LNCAP (cell line): ENCODE results near the gene KCNK17.

ENCODE experiments used
- TF ChIP-seq, protein P1 (sequence below): fragments of 450-650 bp; IDR thresholded peaks from 2 replicates; pipeline ENCODE4 v1.5.1; 2017; ENCODE audit warnings: mild to moderate bottlenecking

Gene KCNK17

DNA sequence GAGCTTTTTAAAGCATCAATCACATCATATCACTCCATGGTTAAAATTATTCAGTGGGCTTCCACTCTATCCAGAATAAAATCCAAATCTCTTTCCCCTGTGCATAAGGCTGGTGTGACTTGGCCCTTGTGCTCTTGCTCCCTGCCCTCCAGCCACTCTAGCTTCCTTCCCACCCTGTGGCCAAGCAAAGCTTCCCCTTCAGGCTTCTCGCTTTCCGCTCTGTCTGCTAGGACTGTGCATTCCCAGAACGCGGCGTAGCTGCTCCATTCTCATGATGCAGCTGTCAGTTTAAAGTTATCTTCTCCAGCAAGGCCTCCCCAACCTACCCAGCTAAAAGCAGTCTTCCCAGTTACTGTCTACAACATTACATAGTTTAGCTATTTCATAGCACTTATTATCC lies 27.7 kb upstream of the KCNK17 start:
- TF ChIP-seq, protein P1, sequence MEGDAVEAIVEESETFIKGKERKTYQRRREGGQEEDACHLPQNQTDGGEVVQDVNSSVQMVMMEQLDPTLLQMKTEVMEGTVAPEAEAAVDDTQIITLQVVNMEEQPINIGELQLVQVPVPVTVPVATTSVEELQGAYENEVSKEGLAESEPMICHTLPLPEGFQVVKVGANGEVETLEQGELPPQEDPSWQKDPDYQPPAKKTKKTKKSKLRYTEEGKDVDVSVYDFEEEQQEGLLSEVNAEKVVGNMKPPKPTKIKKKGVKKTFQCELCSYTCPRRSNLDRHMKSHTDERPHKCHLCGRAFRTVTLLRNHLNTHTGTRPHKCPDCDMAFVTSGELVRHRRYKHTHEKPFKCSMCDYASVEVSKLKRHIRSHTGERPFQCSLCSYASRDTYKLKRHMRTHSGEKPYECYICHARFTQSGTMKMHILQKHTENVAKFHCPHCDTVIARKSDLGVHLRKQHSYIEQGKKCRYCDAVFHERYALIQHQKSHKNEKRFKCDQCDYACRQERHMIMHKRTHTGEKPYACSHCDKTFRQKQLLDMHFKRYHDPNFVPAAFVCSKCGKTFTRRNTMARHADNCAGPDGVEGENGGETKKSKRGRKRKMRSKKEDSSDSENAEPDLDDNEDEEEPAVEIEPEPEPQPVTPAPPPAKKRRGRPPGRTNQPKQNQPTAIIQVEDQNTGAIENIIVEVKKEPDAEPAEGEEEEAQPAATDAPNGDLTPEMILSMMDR, result no peak

DNA sequence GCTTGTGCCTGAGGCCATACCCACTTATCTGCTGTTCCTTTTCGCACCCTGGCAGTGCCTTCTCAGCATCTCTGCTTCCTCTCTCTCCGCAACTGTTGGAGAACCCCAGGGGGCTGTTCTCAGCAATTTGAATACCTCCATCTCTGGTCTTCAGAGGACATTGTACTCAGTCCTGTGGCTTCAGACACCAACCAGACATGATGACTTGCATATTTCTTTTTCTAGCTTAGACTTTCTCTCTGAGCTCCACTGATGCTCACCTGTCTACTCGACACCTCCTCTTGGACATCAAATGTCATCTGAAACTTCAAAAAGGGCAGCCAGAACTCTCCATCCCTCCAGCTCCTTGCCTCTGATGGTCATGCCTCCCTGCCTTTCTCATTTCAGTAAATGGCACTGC lies 27.1 kb upstream of the KCNK17 start:
- TF ChIP-seq, protein P1, result no peak

DNA sequence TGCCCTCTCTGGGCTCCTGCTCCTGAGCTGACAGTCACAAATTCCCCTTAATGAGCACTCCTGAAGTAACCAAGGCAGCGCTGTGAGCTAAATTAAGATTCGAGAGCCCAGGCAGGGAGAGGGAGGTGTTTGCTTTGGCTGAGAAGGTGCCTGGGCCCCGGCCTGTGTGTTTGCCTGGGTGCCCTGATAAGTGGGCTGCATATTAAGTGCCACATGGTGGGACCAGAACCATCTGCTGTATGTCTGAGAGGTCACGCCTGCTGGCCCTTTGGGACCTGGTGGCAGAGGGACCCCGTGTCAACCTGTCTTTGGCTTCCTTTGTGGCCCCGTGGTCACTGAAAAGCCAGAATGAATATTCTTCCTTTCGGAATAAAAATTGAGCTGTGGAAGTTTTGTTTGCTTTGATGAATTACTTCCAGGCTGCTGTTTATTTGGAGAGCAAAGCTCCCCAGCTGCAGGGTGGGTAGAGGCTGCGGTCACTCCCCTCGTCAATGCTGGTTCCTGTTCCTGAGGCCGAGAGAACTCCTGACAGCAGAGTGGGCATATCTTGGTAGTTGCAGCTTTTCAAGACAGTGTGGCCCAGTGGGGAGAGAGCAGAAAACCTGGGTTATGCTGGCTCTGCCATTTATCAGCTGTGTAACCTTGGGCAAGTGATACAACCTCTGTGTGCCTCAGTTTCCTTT lies 25.8 kb upstream of the KCNK17 start:
- TF ChIP-seq, protein P1, result no peak

DNA sequence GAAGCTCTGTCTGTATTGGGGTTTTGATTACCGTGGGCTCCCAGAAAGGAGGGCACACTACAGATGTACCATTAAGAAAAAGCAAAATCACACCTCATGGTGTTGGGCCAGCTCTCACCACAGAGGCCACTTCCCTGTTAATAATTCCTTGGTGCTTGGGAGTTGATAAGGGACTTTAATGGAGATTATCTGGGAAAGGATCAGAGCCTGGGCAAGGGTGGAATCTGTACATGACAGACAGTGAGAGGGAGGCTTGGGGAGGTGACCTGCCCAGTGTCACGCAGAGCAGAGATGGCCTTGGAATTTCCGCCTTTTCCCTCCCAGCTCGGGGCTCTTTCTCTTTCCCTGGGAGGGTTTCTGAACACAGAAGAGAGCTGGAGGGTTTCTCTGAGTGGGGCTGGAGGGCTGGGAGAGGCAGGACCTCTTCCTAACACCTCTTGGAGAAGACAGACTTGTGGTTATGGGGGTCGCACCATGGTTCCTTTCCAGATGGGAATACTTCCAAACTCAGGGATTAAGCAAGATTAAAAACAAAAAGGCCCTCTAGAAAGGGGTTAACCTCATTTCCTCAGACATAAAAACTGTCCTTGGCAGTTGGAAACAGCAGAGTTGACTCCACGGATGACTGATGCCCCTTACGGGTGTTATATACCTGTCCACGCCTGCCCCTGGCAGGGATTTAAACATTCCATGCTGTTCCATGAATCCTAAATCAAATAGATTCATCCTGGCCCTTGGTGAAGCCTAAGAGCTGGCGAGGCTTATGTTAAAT lies 25.1 kb upstream of the KCNK17 start:
- TF ChIP-seq, protein P1, result no peak

DNA sequence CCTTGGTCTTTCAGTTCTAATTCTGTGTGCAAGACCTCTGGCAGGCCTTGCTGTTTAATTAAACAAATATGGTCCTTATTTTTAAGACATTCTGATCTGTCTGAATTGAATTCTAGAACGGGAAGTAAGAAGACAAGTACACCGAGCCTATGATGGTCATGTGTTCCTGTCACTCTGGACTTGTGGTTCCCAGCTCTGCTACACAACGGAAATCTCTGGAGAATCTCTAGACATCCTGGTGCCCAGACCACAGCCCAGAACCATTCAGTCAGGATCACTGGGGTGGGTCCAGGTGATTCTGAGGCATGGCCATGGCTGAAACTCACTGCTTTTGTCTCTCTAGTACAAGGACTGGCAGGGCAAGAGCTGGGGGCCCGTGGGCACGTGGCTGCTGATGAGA lies 24.2 kb upstream of the KCNK17 start:
- TF ChIP-seq, protein P1, result no peak

DNA sequence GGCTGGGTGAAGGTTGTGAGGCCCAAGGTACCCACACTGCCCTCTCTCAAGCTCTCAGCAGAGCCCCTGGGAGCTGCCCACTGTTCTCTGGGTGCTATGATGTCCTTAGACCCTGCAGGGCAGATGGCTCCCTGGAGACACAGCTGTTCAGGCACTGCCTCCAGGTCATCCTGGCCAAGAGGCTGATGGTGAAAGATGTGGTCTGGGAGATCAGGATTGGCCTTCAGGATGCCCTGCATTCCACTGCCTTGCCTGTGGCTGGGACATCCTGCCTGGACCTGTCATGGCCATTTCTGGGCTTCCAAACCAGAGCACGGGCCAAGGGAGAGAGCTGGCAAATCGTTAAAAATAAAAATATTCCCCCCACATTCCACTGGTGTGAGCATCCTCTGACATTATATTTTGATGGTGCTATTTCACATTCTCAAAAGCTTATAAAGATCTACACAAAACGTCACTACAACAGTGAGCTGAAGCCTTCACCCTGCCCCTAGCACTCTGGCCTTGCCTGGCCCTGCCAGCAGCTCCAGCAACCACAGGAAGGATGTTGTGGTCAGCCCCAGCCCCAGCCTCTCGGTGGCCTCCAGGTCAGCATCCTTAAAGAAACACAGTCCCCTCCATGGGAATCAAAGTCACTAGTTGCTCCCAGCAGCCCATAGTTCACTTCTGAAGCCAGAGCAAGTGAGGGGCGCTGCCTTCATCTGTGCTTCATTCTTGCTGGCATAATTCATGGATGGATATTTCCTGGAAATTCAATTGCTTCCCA lies 21.7 kb upstream of the KCNK17 start:
- TF ChIP-seq, protein P1, result no peak

DNA sequence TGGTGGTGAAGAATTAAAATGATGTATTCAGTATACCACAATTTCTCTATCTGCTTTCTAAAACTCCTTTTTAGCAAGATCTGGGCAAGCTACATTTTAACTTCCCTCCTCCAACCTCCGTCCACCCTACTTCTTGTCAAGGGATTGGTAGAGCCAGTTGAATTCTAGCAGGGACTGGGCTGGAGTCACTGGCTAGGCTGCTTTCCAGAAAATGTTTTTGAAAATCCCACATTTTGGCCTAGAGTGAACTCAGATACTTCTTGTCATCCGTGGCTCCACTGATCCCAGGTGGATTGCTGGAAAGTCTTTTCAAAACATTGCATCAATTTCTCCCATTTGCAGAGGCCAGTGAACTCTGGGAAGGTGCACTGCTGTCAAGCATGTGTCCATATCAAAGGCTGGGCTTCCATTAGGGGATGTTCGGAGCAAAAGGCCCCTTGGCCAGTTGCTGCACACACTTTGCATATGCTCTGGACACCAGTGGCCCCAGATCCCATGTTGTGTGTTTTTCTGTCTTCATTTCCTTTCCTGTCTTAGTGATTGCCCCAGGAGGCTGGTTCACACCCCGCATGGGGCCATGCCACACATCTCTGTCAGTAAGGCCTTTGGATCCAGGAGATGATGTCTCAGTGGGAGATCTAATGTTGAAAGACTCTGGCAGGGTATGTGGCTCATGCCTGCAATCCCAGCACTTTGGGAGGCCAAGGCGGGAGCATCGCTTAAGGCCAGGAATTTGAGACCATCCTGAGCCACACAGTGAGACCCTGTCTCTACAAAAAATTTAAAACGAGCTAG lies 19.6 kb upstream of the KCNK17 start:
- TF ChIP-seq, protein P1, result no peak
